ENCODE measurements around the gene ARSB.

DNA sequence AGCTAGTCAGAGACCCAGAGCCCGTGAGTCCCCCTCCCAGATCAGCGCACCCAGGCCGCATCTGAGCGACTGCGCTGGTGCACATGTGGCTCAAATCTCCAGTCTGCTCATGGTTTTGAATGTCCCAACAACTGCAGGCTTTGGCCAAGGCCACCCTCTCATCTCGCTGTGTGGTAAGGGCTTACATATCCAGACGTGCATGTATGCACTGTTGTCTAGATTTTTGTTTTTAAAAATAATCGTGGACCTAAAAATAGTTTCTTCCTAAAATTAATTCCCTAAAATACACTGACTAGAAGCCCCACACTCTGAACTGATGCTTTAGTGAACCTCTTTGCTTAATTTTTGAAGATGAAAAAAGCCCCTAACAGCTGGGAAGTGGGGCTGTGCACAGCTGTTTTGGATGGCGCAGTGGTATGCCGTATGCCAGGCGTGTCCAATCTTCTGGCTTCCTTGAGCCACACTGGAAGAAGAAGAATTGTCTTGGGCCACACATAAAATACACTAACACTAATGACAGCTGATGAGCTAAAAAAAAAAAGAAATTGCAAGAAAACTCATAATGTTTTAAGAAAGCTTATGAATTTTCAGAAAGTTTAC, 193.5 kb downstream of the ARSB start:
- TF ChIP-seq CTCF (IDR thresholded peaks at IDR 0.05), result no peak
- TF ChIP-seq EP300 (IDR thresholded peaks at IDR 0.05), result no peak
- TF ChIP-seq POLR2A (IDR thresholded peaks at IDR 0.05), result no peak
